HepG2 (cell line): Measurements from ENCODE around the gene TOB1. TPM values are rescaled to one million over a fixed set of nuclear protein-coding genes. Genes with fewer than 3 reads are reported as not detected.

Experiments
- AGO2 ChIP-seq: fragments of 200-400 bp; formaldehyde crosslinking; optimal IDR thresholded peaks from 2 replicates; pipeline ENCODE3; 2017; ENCODE audit warnings: mild to moderate bottlenecking, low read depth, low read length, moderate library complexity
- CENPT ChIP-seq: sonication (generic); formaldehyde crosslinking; IDR thresholded peaks from 2 replicates; pipeline ENCODE4 v1.8.0; 2022; ENCODE audit warnings: low read depth, mild to moderate bottlenecking, moderate library complexity, missing genetic modification reagents
- EZH2 ChIP-seq: conservative IDR thresholded peaks from 2 replicates; pipeline ENCODE4 v1.6.1; 2012; ENCODE audit warnings: mild to moderate bottlenecking, low read depth, low read length, moderate library complexity
- KAT2B ChIP-seq: fragments of 150-350 bp; IDR thresholded peaks from 2 replicates; pipeline ENCODE4 v1.6.1; 2014; ENCODE audit warnings: low read depth, low read length, borderline replicate concordance
- KLF9 ChIP-seq: IDR thresholded peaks from 2 replicates; pipeline ENCODE4 v1.6.1; 2016; ENCODE audit warnings: low read depth
- NAIF1 ChIP-seq: sonication (generic); formaldehyde crosslinking; IDR thresholded peaks from 2 replicates; pipeline ENCODE4 v1.5.0; 2020; ENCODE audit warnings: mild to moderate bottlenecking, missing genetic modification reagents, borderline replicate concordance
- REST ChIP-seq, 2 experiments: IDR thresholded peaks; 2 replicates each; pipeline ENCODE4 v1.6.1; 2011 to 2012; ENCODE audit warnings: low read length in 2 of 2, borderline replicate concordance in 1 of 2, low read depth in 1 of 2, mild to moderate bottlenecking in 1 of 2, moderate library complexity in 1 of 2
- SAP130 ChIP-seq: IDR thresholded peaks from 2 replicates; pipeline ENCODE4 v1.6.1; 2016; ENCODE audit warnings: low read depth
- SOX6 ChIP-seq, 2 experiments: fragments of 450-650 bp in 1 of 2; sonication (generic) in 1 of 2; formaldehyde crosslinking in 1 of 2; IDR thresholded peaks; 2 replicates each; pipeline versions ENCODE4 v1.4.0 to v1.6.1; 2017 to 2020; ENCODE audit warnings: antibody characterized with exemption in 1 of 2, mild to moderate bottlenecking in 1 of 2, missing genetic modification reagents in 1 of 2
- SRSF4 ChIP-seq: fragments of 200-400 bp; formaldehyde crosslinking; IDR thresholded peaks from one replicate; pipeline ENCODE4 v1.6.1; 2018; ENCODE audit warnings: mild to moderate bottlenecking, low read depth, low read length, moderate library complexity; ENCODE audit not compliant: poor library complexity, severe bottlenecking
- TEAD3 ChIP-seq: optimal IDR thresholded peaks from 2 replicates; pipeline ENCODE3; 2016; ENCODE audit warnings: borderline replicate concordance
- ZFYVE20 ChIP-seq: sonication (generic); formaldehyde crosslinking; IDR thresholded peaks from 2 replicates; pipeline ENCODE4 v1.8.0; 2023; ENCODE audit warnings: low read depth, mild to moderate bottlenecking, moderate library complexity, missing genetic modification reagents, borderline replicate concordance
- ZNF230 ChIP-seq: sonication (generic); formaldehyde crosslinking; IDR thresholded peaks from 2 replicates; pipeline ENCODE4 v1.4.0; 2020; ENCODE audit warnings: mild to moderate bottlenecking, missing genetic modification reagents
- ZNF503 ChIP-seq: sonication (generic); formaldehyde crosslinking; IDR thresholded peaks from 2 replicates; pipeline ENCODE4 v1.4.0; 2020; ENCODE audit warnings: missing genetic modification reagents
- ZNF772 ChIP-seq: sonication (generic); formaldehyde crosslinking; IDR thresholded peaks from 2 replicates; pipeline ENCODE4 v1.5.0; 2020; ENCODE audit warnings: mild to moderate bottlenecking, missing genetic modification reagents
- ZNF775 ChIP-seq: sonication (generic); formaldehyde crosslinking; IDR thresholded peaks from 2 replicates; pipeline ENCODE4 v1.4.0; 2020; ENCODE audit warnings: missing genetic modification reagents, mild to moderate bottlenecking, moderate library complexity, borderline replicate concordance
- ZSCAN12 ChIP-seq: sonication (generic); formaldehyde crosslinking; IDR thresholded peaks from 2 replicates; pipeline ENCODE4 v1.9.0; 2021; ENCODE audit warnings: mild to moderate bottlenecking, missing genetic modification reagents
- ZSCAN21 ChIP-seq: sonication (generic); formaldehyde crosslinking; IDR thresholded peaks from 2 replicates; pipeline ENCODE4 v1.8.0; 2022; ENCODE audit warnings: mild to moderate bottlenecking, missing genetic modification reagents, moderate library complexity, borderline replicate concordance
- polyA plus RNA-seq, 8 experiments: library from polyadenylated mRNA; depleted of rRNA in 3 of 8; stranded (reverse) in 7 of 8; unstranded in 1 of 8; fragments of >200 nt; fragmentation: Illumina TruSeq in 4 of 8; extraction: Trizol in 4 of 8; gene quantifications; 2 replicates each; pipeline versions ENCODE4 v1.2.1 to v1.2.3, GENCODE V29; 2011 to 2016; ENCODE audit warnings: low read depth in 4 of 8, missing spikeins in 1 of 8, mixed read lengths in 1 of 8; ENCODE audit not compliant: insufficient read depth in 1 of 8
- total RNA-seq, 5 experiments: library from RNA; depleted of rRNA; stranded (reverse); fragments of >200 nt; fragmentation: Illumina TruSeq; extraction: Trizol; gene quantifications; 2 replicates each; pipeline ENCODE4 v1.2.3, GENCODE V29; 2016; ENCODE audit warnings: low read depth in 1 of 5

Gene TOB1
- total and polyA plus RNA-seq, 2 of the 13 experiments (the other 11 are each of a cell fraction or from before 2014, with no cell fraction given), result 21.9 to 57.7 TPM

GRCh38 chr17:50904518-50905459, 38.6 kb upstream of the TOB1 start (continued):
- TF ChIP-seq REST (IDR thresholded peaks at IDR 0.05; ENCODE audit: borderline replicate concordance in 1 of 2, low read depth in 1 of 2, low read length in 2 of 2) (0 out of 4 replicates have a peak, but pooled peaks of 1 of the 2 experiments have one; percentile 24), SAP130 (peak; percentile 65), ZFYVE20 (no peak), ZNF775 (no peak; the same call in 1 of the 2 replicates), AGO2 (peak; percentile 90), SOX6 (IDR thresholded peaks at IDR 0.05) (no peak), SOX6 (CRISPR knock-in tag; IDR thresholded peaks at IDR 0.05) (no peak; the same call in 1 of the 2 replicates), ZSCAN12 (no peak), ZNF230 (CRISPR knock-in tag) (peak; percentile 27; the same call in 1 of the 2 replicates), EZH2 (no peak), NAIF1 (0 out of 2 replicates have a peak, but pooled peaks have one; percentile 32), KLF9 (CRISPR knock-in tag) (no peak), ZSCAN21 (CRISPR knock-in tag) (no peak; the same call in 1 of the 2 replicates), ZNF503 (peak; percentile 46; the same call in 1 of the 2 replicates), SRSF4 (no peak), CENPT (CRISPR knock-in tag) (no peak), TEAD3 (peak; percentile 4), ZNF772 (CRISPR knock-in tag) (peak; percentile 57), KAT2B (no peak)
